GM23248 (cell line): ENCODE results near the gene IFI27L1. TPM values are rescaled to one million over a fixed set of nuclear protein-coding genes. Genes with fewer than 3 reads are reported as not detected.

ENCODE experiments used
- DNase-seq: peaks from one replicate; pipeline ENCODE4 v3.0.0-alpha.2; 2015
- H2AFZ ChIP-seq: fragments of 200-600 bp; sonication (generic); 2 replicates; pipeline ENCODE4 v1.6.1; 2016; ENCODE audit warnings: antibody characterized with exemption
- H3F3A ChIP-seq: fragments of 200-600 bp; sonication (generic); 2 replicates; pipeline ENCODE4 v1.6.1; 2016; ENCODE audit warnings: mild to moderate bottlenecking, antibody characterized with exemption, mixed run types; ENCODE audit not compliant: insufficient read depth
- H3K27ac ChIP-seq: fragments of 200-600 bp; sonication (generic); 2 replicates; pipeline ENCODE4 v1.5.1; 2016; ENCODE audit warnings: mild to moderate bottlenecking
- H3K27me3 ChIP-seq: fragments of 200-600 bp; sonication (generic); replicated peaks from 2 replicates; pipeline ENCODE4 v1.6.1; 2016; ENCODE audit warnings: mild to moderate bottlenecking; ENCODE audit not compliant: insufficient read depth
- H3K36me3 ChIP-seq: fragments of 200-600 bp; sonication (generic); 2 replicates; pipeline ENCODE4 v1.6.1; 2016; ENCODE audit warnings: low read depth, mild to moderate bottlenecking
- H3K4me1 ChIP-seq: fragments of 200-600 bp; sonication (generic); 2 replicates; pipeline ENCODE4 v1.6.1; 2016; ENCODE audit warnings: mild to moderate bottlenecking; ENCODE audit not compliant: insufficient read depth
- H3K4me2 ChIP-seq: fragments of 200-600 bp; sonication (generic); one replicate; pipeline ENCODE4 v1.6.1; 2016; ENCODE audit warnings: mild to moderate bottlenecking; ENCODE audit not compliant: unreplicated experiment
- H3K4me3 ChIP-seq: fragments of 200-600 bp; sonication (generic); 2 replicates; pipeline ENCODE4 v1.5.1; 2016; ENCODE audit warnings: mild to moderate bottlenecking
- H3K79me2 ChIP-seq: fragments of 200-600 bp; sonication (generic); 2 replicates; pipeline ENCODE4 v1.6.1; 2016; ENCODE audit warnings: mild to moderate bottlenecking; ENCODE audit not compliant: insufficient read depth
- H3K9ac ChIP-seq: fragments of 200-600 bp; sonication (generic); 2 replicates; pipeline ENCODE4 v1.6.1; 2016; ENCODE audit warnings: mild to moderate bottlenecking
- H3K9me2 ChIP-seq: fragments of 200-600 bp; sonication (generic); 2 replicates; pipeline ENCODE4 v1.6.1; 2016; ENCODE audit warnings: mixed run types, mild to moderate bottlenecking, moderate library complexity; ENCODE audit not compliant: insufficient read depth
- H3K9me3 ChIP-seq: fragments of 200-600 bp; sonication (generic); one replicate; pipeline ENCODE4 v1.6.1; 2017; ENCODE audit warnings: low read depth
- H4K20me1 ChIP-seq: fragments of 200-600 bp; sonication (generic); 2 replicates; pipeline ENCODE4 v1.6.0; 2016; ENCODE audit not compliant: insufficient read depth
- EZH2 ChIP-seq: fragments of 200-600 bp; sonication (generic); IDR thresholded peaks from 2 replicates; pipeline ENCODE4 v1.6.1; 2018; ENCODE audit warnings: antibody characterized with exemption, mild to moderate bottlenecking; ENCODE audit not compliant: insufficient read depth, poor library complexity, severe bottlenecking
- EZH2phosphoT487 ChIP-seq: fragments of 200-600 bp; sonication (generic); IDR thresholded peaks from 2 replicates; pipeline ENCODE4 v1.6.1; 2018; ENCODE audit warnings: antibody characterized with exemption, moderate library complexity, mild to moderate bottlenecking, low read depth; ENCODE audit not compliant: insufficient read depth
- WGBS, 2 experiments: methylation state at CpG; one replicate each; pipeline ENCODE4 v1.1.6; 2015 to 2017; ENCODE audit warnings: low lambda C conversion rate in 2 of 2, low coverage in 1 of 2; ENCODE audit errors: missing lambda C conversion rate in 2 of 2; 5-methylcytosine and 5-hydroxymethylcytosine counted together
- in situ Hi-C: fragments of 300-500 bp; cut with MboI; formaldehyde crosslinking; loops from 2 replicates; pipeline ENCODE4 v1.15.0; 2020
- polyA plus RNA-seq: library from polyadenylated mRNA; unstranded; fragments of >200 nt; fragmentation: Nextera tagmentation; extraction: Ambion mirVana; gene quantifications from 2 replicates; pipeline ENCODE4 v1.2.1, GENCODE V29; 2016
- total RNA-seq: library from RNA; depleted of rRNA; stranded (reverse); fragments of >200 nt; shearing (Covaris generic); gene quantifications from 2 replicates; pipeline ENCODE4 v1.2.3, GENCODE V29; 2014

IFI27L1 gene
- total and polyA plus RNA-seq, 2 experiments from 2014 or later, result 13.5 to 32.6 TPM

- no peak within 1 kb of the TSS for H3K27ac ChIP-seq
- H3K4me3 ChIP-seq, result no peak within 1 kb of the TSS
- no peak within 1 kb of the TSS for H2AFZ ChIP-seq
- H4K20me1 ChIP-seq, result no peaks in the 10 kb centered on the region
- no peaks in the 10 kb centered on the region for H3F3A ChIP-seq
- H3K9me3 ChIP-seq, result no peaks in the 10 kb centered on the region
- DNase-seq, result peak; percentile 46
- H3K9me2 ChIP-seq, result no peaks in the 10 kb centered on the region
- no peaks in the 10 kb centered on the region; the same call in 1 of the 2 replicates for H3K27me3 ChIP-seq
- no peaks in the 10 kb centered on the region for H3K4me1 ChIP-seq
- H3K4me2 ChIP-seq, result no peak within 1 kb of the TSS
- H3K79me2 ChIP-seq, result no peaks in the 10 kb centered on the region
- TF ChIP-seq EZH2, result no peak
- in situ Hi-C loops, result no loop called here
- WGBS, 2 experiments, result 80 to 83% methylated on average over 13 to 14 of the region's 14 CpGs
- H3K36me3 ChIP-seq, result no peaks in the 10 kb centered on the region
- no peak within 1 kb of the TSS for H3K9ac ChIP-seq
Observed at GRCh38 chr14:94110552-94111181, 29.6 kb downstream of the IFI27L1 start, which contains the start of gene IFI27. TSS of gene IFI27 (plus strand) at chr14:94110736.

GRCh38 chr14:94111276-94112095 is 30.4 kb downstream of the IFI27L1 start:
- 92 to 95% methylated on average over 13 to 20 of the region's 20 CpGs for WGBS, 2 experiments
- no peak overlapping the region for H3K27ac ChIP-seq
- H3K27me3 ChIP-seq, result no peaks in the 10 kb centered on the region; the same call in 1 of the 2 replicates
- no peaks in the 10 kb centered on the region for H3K79me2 ChIP-seq
- in situ Hi-C loops, result no loop called here
- no peak overlapping the region for H3K4me2 ChIP-seq
- no peaks in the 10 kb centered on the region for H3K36me3 ChIP-seq
- no peak overlapping the region for H3K4me3 ChIP-seq
- TF ChIP-seq EZH2phosphoT487, result no peak
- no peak for TF ChIP-seq EZH2
- no peak overlapping the region for H2AFZ ChIP-seq
- no peaks in the 10 kb centered on the region for H3K4me1 ChIP-seq
- no peaks in the 10 kb centered on the region for H3K9me3 ChIP-seq
- no peaks in the 10 kb centered on the region for H4K20me1 ChIP-seq
- H3F3A ChIP-seq, result no peaks in the 10 kb centered on the region
- H3K9ac ChIP-seq, result no peak overlapping the region
- no peaks in the 10 kb centered on the region for H3K9me2 ChIP-seq
- no peak for DNase-seq

GRCh38 chr14:94112513-94113063 is 31.5 kb downstream of the IFI27L1 start:
- peak; percentile 32 for DNase-seq
- Histone ChIP-seq H3K9me3 (no peaks in the 10 kb centered on the region), H3K4me2 (no peak overlapping the region), H3K4me1 (no peaks in the 10 kb centered on the region), H3F3A (no peaks in the 10 kb centered on the region), H3K9ac (no peak overlapping the region), H3K79me2 (no peaks in the 10 kb centered on the region), H3K36me3 (no peaks in the 10 kb centered on the region), H3K27ac (no peak overlapping the region), H3K4me3 (no peak overlapping the region), H2AFZ (0 out of 2 replicates have a peak overlapping the region, but pooled peaks have one; percentile 18), H3K9me2 (no peaks in the 10 kb centered on the region), H4K20me1 (no peaks in the 10 kb centered on the region), H3K27me3 (no peaks in the 10 kb centered on the region; the same call in none of the 2 replicates)
- WGBS, 2 experiments, result 78 to 83% methylated on average over 6 of the region's 6 CpGs
- in situ Hi-C loops, result no loop called here
- TF ChIP-seq EZH2phosphoT487 (no peak), EZH2 (no peak)

- Histone ChIP-seq H3K9ac (no peak overlapping the region), H3K79me2 (no peaks in the 10 kb centered on the region), H3F3A (no peaks in the 10 kb centered on the region), H3K27ac (no peak overlapping the region), H3K4me3 (no peak overlapping the region), H3K9me2 (no peaks in the 10 kb centered on the region), H3K36me3 (no peaks in the 10 kb centered on the region), H4K20me1 (no peaks in the 10 kb centered on the region), H2AFZ (no peak overlapping the region), H3K27me3 (no peaks in the 10 kb centered on the region; the same call in none of the 2 replicates), H3K4me1 (no peaks in the 10 kb centered on the region), H3K4me2 (no peak overlapping the region), H3K9me3 (no peaks in the 10 kb centered on the region)
- in situ Hi-C loops, result no loop called here
- 57% methylated on average over 7 of the region's 7 CpGs for WGBS, 2 experiments
- TF ChIP-seq EZH2phosphoT487 (no peak), EZH2 (no peak)
- no peak for DNase-seq
Observed at GRCh38 chr14:94113073-94113472, 32.0 kb downstream of the IFI27L1 start.
